Measurements from ENCODE around the gene RPS6KA5. TPM values are rescaled to one million over a fixed set of nuclear protein-coding genes. Genes with fewer than 3 reads are reported as not detected.

Gene RPS6KA5
- total RNA-seq, 4 donors from 2014 or later = 4.6 to 7.3 (median 5.0) TPM

- TF ChIP-seq CTCF (IDR thresholded peaks at IDR 0.05; ENCODE audit: low read depth) = no peak
Measured at GRCh38 chr14:90893510-90893909, 166.9 kb downstream of the RPS6KA5 start.

GRCh38 chr14:90892970-90893369, 167.5 kb downstream of the RPS6KA5 start:
- TF ChIP-seq CTCF (IDR thresholded peaks at IDR 0.05; ENCODE audit: low read depth) = no peak

- no peak for TF ChIP-seq CTCF (IDR thresholded peaks at IDR 0.05; ENCODE audit: low read depth)
Measured at GRCh38 chr14:90891326-90891725, 169.1 kb downstream of the RPS6KA5 start.

GRCh38 chr14:90890322-90891020, 170.0 kb downstream of the RPS6KA5 start:
- no peak for TF ChIP-seq CTCF (IDR thresholded peaks at IDR 0.05; ENCODE audit: low read depth)

- TF ChIP-seq CTCF (IDR thresholded peaks at IDR 0.05; ENCODE audit: low read depth) = no peak
Measured at GRCh38 chr14:90886297-90886815, 174.1 kb downstream of the RPS6KA5 start.

GRCh38 chr14:90883782-90884181, 176.7 kb downstream of the RPS6KA5 start:
- TF ChIP-seq CTCF (IDR thresholded peaks at IDR 0.05; ENCODE audit: low read depth) = no peak

GRCh38 chr14:90883197-90883596, 177.2 kb downstream of the RPS6KA5 start:
- TF ChIP-seq CTCF (IDR thresholded peaks at IDR 0.05; ENCODE audit: low read depth) = no peak

All from subcutaneous adipose tissue (tissue), 4 donors.